SW480 (cell line): ENCODE measurements around the gene SLC28A1.

ENCODE experiments used
- DNase-seq: peaks from one replicate; pipeline ENCODE4 v3.0.0-alpha.2; 2016; ENCODE audit warnings: low spot score

Gene SLC28A1

GRCh38 chr15:84886211-84886983 lies 1.9 kb downstream of the SLC28A1 start:
- no peak for DNase-seq

GRCh38 chr15:84886984-84887299 lies 2.5 kb downstream of the SLC28A1 start:
- no peak for DNase-seq

GRCh38 chr15:84887938-84888337 lies 3.5 kb downstream of the SLC28A1 start:
- DNase-seq = no peak

- DNase-seq = no peak
Observed at GRCh38 chr15:84888639-84889038, 4.2 kb downstream of the SLC28A1 start.

GRCh38 chr15:84889313-84889990 lies 5.0 kb downstream of the SLC28A1 start:
- DNase-seq = no peak

GRCh38 chr15:84889991-84890669 lies 5.7 kb downstream of the SLC28A1 start:
- DNase-seq = no peak

GRCh38 chr15:84890670-84891162 lies 6.3 kb downstream of the SLC28A1 start:
- no peak for DNase-seq

- no peak for DNase-seq
Observed at GRCh38 chr15:84891339-84891738, 6.9 kb downstream of the SLC28A1 start.

GRCh38 chr15:84892786-84893307 lies 8.4 kb downstream of the SLC28A1 start:
- no peak for DNase-seq

- DNase-seq = no peak
Observed at GRCh38 chr15:84893607-84894006, 9.1 kb downstream of the SLC28A1 start.

- DNase-seq = no peak
Observed at GRCh38 chr15:84894736-84895425, 10.4 kb downstream of the SLC28A1 start.

GRCh38 chr15:84898761-84899160 lies 14.3 kb downstream of the SLC28A1 start:
- DNase-seq = no peak

- no peak for DNase-seq
Observed at GRCh38 chr15:84899750-84900149, 15.3 kb downstream of the SLC28A1 start.

- no peak for DNase-seq
Observed at GRCh38 chr15:84901540-84901939, 17.1 kb downstream of the SLC28A1 start.

- no peak for DNase-seq
Observed at GRCh38 chr15:84903751-84904150, 19.3 kb downstream of the SLC28A1 start.

GRCh38 chr15:84904419-84904818 lies 20.0 kb downstream of the SLC28A1 start:
- DNase-seq = no peak

- DNase-seq = no peak
Observed at GRCh38 chr15:84905016-84905916, 20.8 kb downstream of the SLC28A1 start.

GRCh38 chr15:84907731-84908130 lies 23.3 kb downstream of the SLC28A1 start:
- DNase-seq = no peak

GRCh38 chr15:84908564-84908963 lies 24.1 kb downstream of the SLC28A1 start:
- DNase-seq = no peak

GRCh38 chr15:84909029-84909428 lies 24.6 kb downstream of the SLC28A1 start:
- DNase-seq = no peak

GRCh38 chr15:84909782-84910181 lies 25.3 kb downstream of the SLC28A1 start:
- no peak for DNase-seq
